ENCODE data around the gene CALB2. TPM values are rescaled to one million over a fixed set of nuclear protein-coding genes. Genes with fewer than 3 reads are reported as not detected.

Gene CALB2
- total and polyA plus RNA-seq, 2 donors (not counting 3 experiments of a cell fraction or from before 2014, with no cell fraction given), result not detected

GRCh38 chr16:71431176-71431575 is 72.7 kb downstream of the CALB2 start:
- dilution Hi-C loops (cut with MboI; ENCODE audit: extremely low pct_ligation_motif_present, low sequenced_read_pairs) (no loop called here), intact Hi-C loops (cut with micrococcal nuclease) (no loop called here)
- Histone ChIP-seq H3K27me3 (ENCODE audit: control insufficient read depth in 2 of 2, insufficient read depth in 2 of 2, low read length in 2 of 2) (peaks cover 0 to 3% of the 10 kb centered on the region in 2 experiments), H3K36me3 (ENCODE audit: control insufficient read depth in 2 of 2, extremely low read depth in 1 of 2, insufficient read depth in 2 of 2, low read length in 2 of 2) (no peaks in the 10 kb centered on the region), H2AFZ (ENCODE audit: low read depth, low read length) (no peak overlapping the region), H3K27ac (ENCODE audit: insufficient read depth, low read depth, low read length) (no peak overlapping the region), H3K4me3 (replicated peaks in 1 of 3; ENCODE audit: insufficient read depth in 1 of 3, low read depth in 1 of 3, low read length in 3 of 3) (no peak overlapping the region), H3K9me3 (replicated peaks; ENCODE audit: control insufficient read depth, insufficient read depth, low read length) (no peaks in the 10 kb centered on the region), H3K9me1 (replicated peaks; ENCODE audit: control insufficient read depth, extremely low read depth, insufficient read depth, low read length) (no peaks in the 10 kb centered on the region), H4K20me1 (replicated peaks; ENCODE audit: control insufficient read depth, extremely low read depth, insufficient read depth, low read length) (no peaks in the 10 kb centered on the region), H3K4me2 (ENCODE audit: insufficient read depth, low read length) (no peak overlapping the region), H3K79me2 (ENCODE audit: control insufficient read depth, insufficient read depth, low read length) (no peaks in the 10 kb centered on the region), H3K9ac (replicated peaks; ENCODE audit: extremely low read depth, insufficient read depth, low read length) (no peak overlapping the region), H3K4me1 (ENCODE audit: control insufficient read depth, extremely low read depth, insufficient read depth, low read length) (no peaks in the 10 kb centered on the region)
- no peak for DNase-seq (ENCODE audit: low read depth, low spot score)
- FAIRE-seq, result no peak
- TF ChIP-seq POLR2A (IDR thresholded peaks at IDR 0.05; ENCODE audit: low read depth, low read length) (no peak), POLR2AphosphoS5 (IDR thresholded peaks at IDR 0.05; ENCODE audit: insufficient read depth, low read depth, low read length) (no peak), GATA2 (IDR thresholded peaks at IDR 0.05; ENCODE audit: insufficient read depth, insufficient read length, low read depth, low read length) (no peak), EZH2 (IDR thresholded peaks at IDR 0.05; ENCODE audit: borderline replicate concordance, low read depth, low read length, severe bottlenecking) (no peak), MYC (IDR thresholded peaks at IDR 0.05; ENCODE audit: low read depth, low read length) (no peak), JUN (IDR thresholded peaks at IDR 0.05; ENCODE audit: borderline replicate concordance, insufficient read depth, insufficient read length, low read depth) (no peak), MAX (IDR thresholded peaks at IDR 0.05; ENCODE audit: insufficient read depth, insufficient read length) (no peak), CTCF (IDR thresholded peaks at IDR 0.05; ENCODE audit: extremely low read depth in 1 of 2, insufficient read depth in 1 of 2, low read depth in 1 of 2, low read length in 2 of 2) (no peak), FOS (IDR thresholded peaks at IDR 0.05; ENCODE audit: borderline replicate concordance, insufficient read depth, low read length) (no peak)
- no TSS peak for BruUV-seq (replicated peaks)
- ChIA-PET CTCF (no interaction called here), POLR2A (no interaction called here)
